Activated CD4-positive, alpha-beta memory T cell treated with anti-CD3 and anti-CD28 coated beads for 36 hours (primary cell): ENCODE data around the gene NEURL1. TPM values are rescaled to one million over a fixed set of nuclear protein-coding genes. Genes with fewer than 3 reads are reported as not detected.
"Not testable (repeated sequence)": the region's sequence is repeated elsewhere in the genome, so short reads cannot be mapped to it uniquely, and the experiment has no call there.

Experiments
- CTCF ChIA-PET: fragments of 350-600 bp; sonication (Branson Sonifier 250); formaldehyde crosslinking; loops from one replicate; lab custom pipeline; 2021; ENCODE audit warnings: antibody characterized with exemption, inconsistent platforms; lab: Charles Lee
- POLR2A ChIA-PET: fragments of 350-600 bp; sonication (Branson Sonifier 250); formaldehyde crosslinking; loops from one replicate; lab custom pipeline; 2021; ENCODE audit warnings: antibody characterized with exemption; lab: Charles Lee
- DNase-seq: peaks from one replicate; pipeline ENCODE4 v3.0.0-alpha.2; 2020
- H3K27ac Mint-ChIP-seq: one replicate; pipeline ENCODE4 v1.8.0; 2021; ENCODE audit warnings: mixed read lengths
- H3K27me3 Mint-ChIP-seq: one replicate; pipeline ENCODE4 v1.8.0; 2021; ENCODE audit warnings: mixed read lengths
- H3K36me3 Mint-ChIP-seq: one replicate; pipeline ENCODE4 v1.8.0; 2021; ENCODE audit warnings: mixed read lengths
- H3K4me1 Mint-ChIP-seq: one replicate; pipeline ENCODE4 v1.8.0; 2021; ENCODE audit warnings: low read depth, mixed read lengths
- H3K4me3 Mint-ChIP-seq: one replicate; pipeline ENCODE4 v1.8.0; 2021; ENCODE audit warnings: mild to moderate bottlenecking, mixed read lengths
- H3K9me3 Mint-ChIP-seq: one replicate; pipeline ENCODE4 v1.8.0; 2021; ENCODE audit warnings: mixed read lengths
- intact Hi-C: fragments of 100-400 bp; cut with micrococcal nuclease; formaldehyde crosslinking; loops from one replicate; pipeline ENCODE4 v1.15.1; 2023
- total RNA-seq, 2 experiments: library from RNA; stranded (reverse); gene quantifications; one replicate each; pipeline ENCODE4 v1.2.3, GENCODE V29; 2021

Gene NEURL1
- total RNA-seq, 2 experiments from 2014 or later = 1.8 to 2.4 TPM

DNA sequence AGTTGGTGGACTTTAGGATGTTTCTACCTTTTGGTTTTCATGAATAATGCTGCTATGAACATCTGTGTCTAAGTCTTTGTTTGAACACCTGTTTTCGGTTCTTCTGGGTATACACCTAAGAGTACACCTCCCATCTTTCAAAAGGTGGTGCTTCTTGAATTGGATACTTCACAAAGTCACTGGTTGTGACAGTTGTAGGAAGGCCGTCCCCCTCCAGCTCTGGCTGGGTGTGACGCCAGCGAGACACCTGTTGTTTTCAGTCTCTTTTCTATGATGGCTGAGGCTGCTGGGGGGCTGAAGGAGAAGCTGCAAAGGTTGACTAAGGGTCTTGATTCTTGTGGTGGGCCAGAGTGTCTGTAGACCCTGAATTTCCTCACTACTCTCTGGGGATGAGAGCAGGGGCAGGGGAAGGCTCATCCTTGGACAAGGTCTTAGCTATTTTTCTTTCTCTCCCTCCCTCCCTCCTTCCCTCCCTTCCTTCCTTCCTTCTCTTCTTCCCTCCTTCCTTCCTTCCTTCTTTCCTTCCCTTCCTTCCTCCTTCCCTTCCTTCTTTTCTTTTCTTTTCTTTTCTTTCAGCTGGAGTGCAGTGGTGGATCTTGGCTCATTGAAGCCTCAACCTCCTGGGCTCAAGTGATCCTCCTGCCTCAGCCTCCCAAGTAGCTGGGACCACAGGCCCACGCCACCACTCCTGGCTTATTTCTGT lies 5.6 kb downstream of the NEURL1 start:
- Mint-ChIP-seq H3K27me3 (peaks cover 48% of the 10 kb centered on the region), H3K36me3 (no peaks in the 10 kb centered on the region), H3K4me1 (peaks cover 25% of the 10 kb centered on the region), H3K27ac (no peak overlapping the region), H3K9me3 (no peaks in the 10 kb centered on the region), H3K4me3 (no peak overlapping the region)
- no peak for DNase-seq
- ChIA-PET POLR2A (no interaction called here), CTCF (no interaction called here)
- intact Hi-C loops = no loop called here

DNA sequence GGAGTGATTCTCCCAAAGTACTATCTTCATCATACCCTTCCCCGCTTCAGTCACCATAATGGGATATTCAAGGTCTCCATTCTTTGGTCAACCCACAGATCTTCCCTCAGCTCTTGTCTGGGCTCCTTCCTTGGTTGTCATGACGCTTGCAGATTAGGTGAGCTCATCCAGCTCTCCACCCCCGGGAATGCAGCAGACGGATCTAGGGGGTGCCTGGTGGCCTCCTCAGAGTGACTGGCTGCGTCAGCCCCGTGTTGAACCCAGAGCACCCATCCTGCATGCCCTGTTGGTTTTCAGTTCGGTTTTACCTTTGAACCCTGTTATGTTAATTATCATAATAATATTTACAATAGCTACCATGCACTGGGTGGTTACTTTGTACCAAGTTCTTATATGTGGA lies 6.4 kb downstream of the NEURL1 start:
- ChIA-PET POLR2A (no interaction called here), CTCF (no interaction called here)
- no peak for DNase-seq
- intact Hi-C loops = no loop called here
- Mint-ChIP-seq H3K4me1 (peaks cover 30% of the 10 kb centered on the region), H3K27me3 (peaks cover 46% of the 10 kb centered on the region), H3K4me3 (no peak overlapping the region), H3K36me3 (no peaks in the 10 kb centered on the region), H3K27ac (no peak overlapping the region), H3K9me3 (no peaks in the 10 kb centered on the region)

DNA sequence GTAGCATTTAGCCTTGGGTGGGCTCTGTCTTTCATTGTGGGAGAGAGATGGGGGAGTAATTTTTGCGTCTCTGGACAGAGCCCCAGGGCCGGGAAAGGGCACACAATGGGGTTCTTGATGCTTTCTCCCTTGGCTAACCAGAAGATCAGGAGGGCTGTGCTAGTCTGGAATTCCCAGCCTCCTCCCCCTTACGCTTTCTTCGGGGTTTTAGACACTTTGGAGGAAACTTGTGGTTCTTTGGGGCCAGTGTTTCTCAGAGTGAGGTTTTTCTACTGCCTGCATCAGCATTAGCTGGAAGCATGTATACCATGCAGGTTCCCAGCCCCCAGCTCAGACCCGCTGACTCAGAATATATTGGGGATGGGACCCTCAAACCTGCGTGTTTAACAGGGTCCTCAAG lies 7.0 kb downstream of the NEURL1 start:
- Mint-ChIP-seq H3K4me1 (peaks cover 30% of the 10 kb centered on the region), H3K27ac (no peak overlapping the region), H3K9me3 (no peaks in the 10 kb centered on the region), H3K27me3 (peaks cover 41% of the 10 kb centered on the region), H3K36me3 (no peaks in the 10 kb centered on the region), H3K4me3 (no peak overlapping the region)
- ChIA-PET POLR2A (no interaction called here), CTCF (interaction anchor here (1.8 kb wide), 1 partner anchor 14 kb away, joined by 4 read pairs; no protein-coding TSS in a partner anchor)
- intact Hi-C loops = no loop called here
- no peak for DNase-seq

DNA sequence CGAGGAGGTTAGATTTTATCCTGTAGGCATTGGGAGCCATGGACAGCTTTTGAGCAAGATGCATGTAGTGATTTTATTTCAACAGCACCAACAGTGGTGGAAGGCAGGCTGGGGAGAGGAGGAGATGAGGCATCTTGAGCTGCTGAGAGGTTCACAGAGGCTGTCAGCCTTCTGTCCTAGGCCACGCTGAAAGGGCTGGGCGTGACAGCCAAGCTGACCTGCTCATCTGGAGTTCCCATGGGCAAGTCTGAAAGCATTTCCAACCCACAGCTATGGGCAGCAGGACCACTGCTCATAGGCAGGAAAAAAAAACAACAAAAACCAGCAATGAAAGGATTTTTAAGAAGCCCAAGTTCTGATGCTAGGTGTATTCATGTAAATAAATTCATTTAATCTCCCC lies 7.7 kb downstream of the NEURL1 start:
- ChIA-PET CTCF (interaction anchor here (1.8 kb wide), 1 partner anchor 15 kb away, joined by 4 read pairs; no protein-coding TSS in a partner anchor), POLR2A (no interaction called here)
- intact Hi-C loops = no loop called here
- H3K9me3 Mint-ChIP-seq = no peaks in the 10 kb centered on the region
- no peaks in the 10 kb centered on the region for H3K36me3 Mint-ChIP-seq
- H3K27me3 Mint-ChIP-seq = peaks cover 36% of the 10 kb centered on the region
- no peak for DNase-seq
- no peak overlapping the region for H3K27ac Mint-ChIP-seq
- H3K4me1 Mint-ChIP-seq = peaks cover 30% of the 10 kb centered on the region
- H3K4me3 Mint-ChIP-seq = no peak overlapping the region

DNA sequence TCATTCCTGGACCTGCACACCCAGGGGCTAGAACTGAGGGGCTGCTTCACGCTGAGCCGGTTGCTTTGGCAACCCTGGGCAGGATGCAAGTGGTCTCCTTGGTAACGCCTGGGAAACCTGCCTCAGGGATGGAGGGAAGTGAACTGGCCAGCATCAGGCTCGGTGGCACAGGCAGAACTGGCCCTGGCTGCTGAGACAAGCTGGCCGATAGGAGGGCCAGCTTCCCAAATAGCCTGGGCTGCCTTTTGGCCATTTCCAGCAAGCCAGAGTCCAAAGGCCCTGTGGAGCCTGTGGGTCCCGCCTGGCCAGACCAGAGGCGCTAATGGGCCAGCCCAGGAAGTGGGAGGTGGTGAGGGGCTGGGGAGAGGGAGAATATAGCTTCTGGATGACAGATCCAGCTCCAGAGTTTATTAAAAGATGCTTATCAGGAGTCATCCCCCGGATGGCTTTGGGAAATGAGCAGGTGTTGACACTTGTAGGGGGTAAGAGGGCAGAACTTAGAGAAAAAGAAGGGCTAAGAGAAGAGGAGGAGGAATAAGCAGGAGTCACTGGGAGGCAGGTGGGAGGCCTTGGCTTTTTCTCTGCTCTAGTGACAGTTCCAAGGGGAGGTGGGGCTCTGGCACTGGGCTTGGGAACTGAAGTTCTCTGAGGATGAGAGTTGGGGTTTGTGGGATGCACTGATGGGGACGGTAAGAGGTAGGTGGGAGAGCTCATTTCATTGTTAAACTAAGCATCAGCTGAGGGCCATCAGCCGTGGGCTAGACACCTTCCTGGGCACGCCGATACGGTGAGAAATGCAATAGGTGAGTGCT lies 9.6 kb downstream of the NEURL1 start:
- Mint-ChIP-seq H3K27me3 (peaks cover 42% of the 10 kb centered on the region), H3K4me1 (peaks cover 30% of the 10 kb centered on the region), H3K27ac (no peak overlapping the region), H3K4me3 (no peak overlapping the region), H3K9me3 (no peaks in the 10 kb centered on the region), H3K36me3 (no peaks in the 10 kb centered on the region)
- intact Hi-C loops = no loop called here
- ChIA-PET POLR2A (no interaction called here), CTCF (interaction anchor here (0.9 kb wide), 1 partner anchor 12 kb away, joined by 4 read pairs; no protein-coding TSS in a partner anchor)
- no peak for DNase-seq

DNA sequence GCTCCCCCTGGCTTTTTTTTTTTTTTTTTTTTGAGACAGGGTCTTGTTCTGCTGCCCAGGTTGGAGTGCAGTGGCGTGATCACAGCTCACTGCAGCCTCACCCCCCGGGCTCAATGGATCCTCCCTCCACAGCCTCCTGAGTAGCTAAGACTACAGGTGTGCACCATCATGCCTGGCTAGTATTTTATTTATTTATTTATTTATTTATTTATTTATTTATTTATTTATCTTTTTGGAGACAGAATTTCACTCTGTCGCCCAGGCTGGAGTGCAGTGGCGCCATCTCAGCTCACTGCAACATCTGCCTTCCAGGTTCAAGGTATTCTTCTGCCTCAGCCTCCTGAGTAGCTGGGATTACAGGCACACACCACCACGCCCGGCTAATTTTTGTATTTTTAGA lies 10.3 kb downstream of the NEURL1 start:
- DNase-seq, H3K36me3 Mint-ChIP-seq, H3K9me3 Mint-ChIP-seq, POLR2A ChIA-PET, H3K4me3 Mint-ChIP-seq: not testable (repeated sequence)
- Mint-ChIP-seq H3K27me3 (peaks cover 41% of the 10 kb centered on the region), H3K27ac (peak overlapping the region; percentile 31), H3K4me1 (peaks cover 30% of the 10 kb centered on the region)
- intact Hi-C loops = loop anchor here (1.0 to 2.0 kb wide), 2 partner anchors 10 to 39 kb away; partner anchors contain the start of gene NEURL1
- CTCF ChIA-PET = interaction anchor here (0.6 to 2.0 kb wide), 3 partner anchors 13 to 444 kb away, joined by 3 to 8 read pairs (median 4); no protein-coding TSS in a partner anchor

DNA sequence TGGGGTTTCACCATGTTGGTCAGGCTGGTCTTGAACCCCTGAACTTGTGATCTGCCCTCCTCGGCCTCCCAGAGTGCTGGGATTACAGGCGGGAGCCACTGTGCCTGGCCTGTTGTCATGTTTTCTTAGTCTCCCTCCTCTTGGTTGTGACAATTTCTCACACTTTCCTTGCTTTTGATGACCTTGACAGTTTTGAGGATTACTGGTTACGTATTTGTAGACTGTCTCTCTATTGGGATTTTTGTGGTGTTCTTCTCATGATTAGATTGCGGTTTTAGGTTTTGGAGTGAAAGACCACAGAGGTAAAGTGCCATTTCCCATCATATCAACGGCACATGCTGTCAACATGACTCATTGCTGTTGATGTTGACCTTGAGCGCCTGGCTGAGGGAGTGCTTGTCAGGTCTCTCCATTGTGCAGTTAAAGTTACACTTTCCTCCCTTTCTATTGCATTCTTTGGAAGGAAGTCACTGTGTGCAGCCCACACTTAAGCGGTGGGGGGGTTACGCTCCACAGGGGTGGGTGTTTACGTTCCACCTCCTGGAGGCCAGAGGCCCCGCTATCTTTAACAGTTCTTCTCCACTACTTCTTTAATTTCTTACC lies 10.8 kb downstream of the NEURL1 start:
- DNase-seq = peak; percentile 69
- CTCF ChIA-PET = interaction anchor here (0.6 to 2.0 kb wide), 6 partner anchors 18 to 444 kb away, joined by 3 to 8 read pairs (median 6); no protein-coding TSS in a partner anchor
- H3K27me3 Mint-ChIP-seq = peaks cover 41% of the 10 kb centered on the region
- peak overlapping the region; percentile 17 for H3K4me3 Mint-ChIP-seq
- H3K27ac Mint-ChIP-seq = peak overlapping the region; percentile 31
- no peaks in the 10 kb centered on the region for H3K36me3 Mint-ChIP-seq
- H3K9me3 Mint-ChIP-seq = no peaks in the 10 kb centered on the region
- POLR2A ChIA-PET = interaction anchor here (0.6 kb wide), 2 partner anchors 61 to 78 kb away, joined by 3 to 4 read pairs; no protein-coding TSS in a partner anchor
- H3K4me1 Mint-ChIP-seq = peaks cover 30% of the 10 kb centered on the region
- intact Hi-C loops = loop anchor here (1.0 to 2.0 kb wide), 2 partner anchors 11 to 39 kb away; partner anchors contain the start of gene NEURL1

DNA sequence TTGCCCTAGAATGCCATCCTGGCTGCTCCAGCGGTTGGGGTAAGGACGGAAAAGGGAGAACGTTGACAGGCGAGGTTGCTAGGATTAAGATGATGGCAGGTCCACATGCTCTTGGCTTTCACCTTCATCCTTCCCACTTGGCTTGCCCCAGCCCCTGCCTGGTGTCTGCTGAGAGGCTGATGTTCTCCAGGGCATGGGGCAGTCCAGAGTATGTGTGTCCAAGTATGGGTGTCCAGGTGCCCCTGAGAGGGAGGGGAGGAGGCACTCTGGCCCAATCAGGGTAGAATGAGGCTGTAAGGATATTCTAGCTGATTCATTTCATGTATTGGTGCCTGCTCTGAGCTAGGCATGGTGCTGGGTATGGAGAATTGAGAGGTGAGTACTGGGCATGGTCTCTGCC lies 12.6 kb downstream of the NEURL1 start:
- POLR2A ChIA-PET = no interaction called here
- H3K27ac Mint-ChIP-seq = no peak overlapping the region
- no peaks in the 10 kb centered on the region for H3K36me3 Mint-ChIP-seq
- CTCF ChIA-PET = interaction anchor here (1.7 kb wide), 1 partner anchor 180 kb away, joined by 7 read pairs; no protein-coding TSS in a partner anchor
- H3K9me3 Mint-ChIP-seq = no peaks in the 10 kb centered on the region
- peaks cover 29% of the 10 kb centered on the region for H3K27me3 Mint-ChIP-seq
- H3K4me1 Mint-ChIP-seq = peaks cover 18% of the 10 kb centered on the region
- DNase-seq = no peak
- intact Hi-C loops = no loop called here
- no peak overlapping the region for H3K4me3 Mint-ChIP-seq

DNA sequence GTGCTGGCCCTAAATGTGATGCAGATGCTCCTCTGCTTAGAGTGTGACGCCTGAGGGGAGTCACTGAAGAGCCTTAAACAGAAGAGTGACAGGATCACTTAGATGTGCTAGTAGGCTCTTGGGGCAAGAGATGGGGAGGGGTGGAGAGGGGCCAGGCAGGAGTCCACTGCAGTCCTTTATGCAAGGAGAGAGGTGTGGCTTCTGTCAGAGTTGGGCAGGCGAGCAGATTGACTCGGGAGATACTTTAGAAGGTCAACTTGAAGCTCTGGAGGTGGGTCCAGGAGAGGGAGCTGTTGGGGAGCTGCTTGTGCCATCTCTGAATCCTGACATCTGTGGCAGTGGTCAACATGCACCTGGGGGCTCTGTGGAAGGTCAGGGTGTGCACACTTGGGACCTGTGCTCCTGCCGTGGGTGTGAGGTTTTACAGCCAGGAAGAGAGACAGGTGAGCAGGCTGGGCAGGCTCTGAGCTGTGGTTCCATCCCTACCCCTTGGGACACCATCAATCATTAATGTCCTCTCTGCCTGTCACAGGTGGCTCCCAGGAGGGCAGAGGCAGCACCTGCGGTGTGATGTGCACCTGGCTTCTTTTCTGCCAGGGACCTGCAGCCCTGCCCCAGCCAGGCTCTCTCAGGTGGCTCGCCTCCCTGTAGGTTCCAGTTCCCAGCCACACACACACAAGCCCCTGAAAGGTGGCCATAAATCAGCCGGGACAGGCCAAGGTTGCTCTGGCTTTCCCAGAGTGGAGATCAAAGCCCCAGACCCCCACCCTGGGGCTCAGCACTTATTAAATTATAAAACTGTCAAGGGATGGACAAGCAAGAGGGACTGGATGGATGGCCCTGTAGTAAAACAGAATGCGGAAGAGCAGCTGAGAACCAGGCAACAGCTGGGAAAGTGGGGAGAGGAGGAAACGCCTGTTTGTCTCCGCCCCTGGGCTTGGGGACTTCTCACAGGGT lies 14.0 kb downstream of the NEURL1 start:
- Mint-ChIP-seq H3K27ac (no peak overlapping the region), H3K4me3 (no peak overlapping the region), H3K27me3 (peaks cover 25% of the 10 kb centered on the region), H3K36me3 (no peaks in the 10 kb centered on the region), H3K4me1 (peaks cover 14% of the 10 kb centered on the region), H3K9me3 (no peaks in the 10 kb centered on the region)
- POLR2A ChIA-PET = no interaction called here
- no peak for DNase-seq
- intact Hi-C loops = no loop called here
- CTCF ChIA-PET = interaction anchor here (1.1 kb wide), 1 partner anchor 57 kb away, joined by 4 read pairs; no protein-coding TSS in a partner anchor

DNA sequence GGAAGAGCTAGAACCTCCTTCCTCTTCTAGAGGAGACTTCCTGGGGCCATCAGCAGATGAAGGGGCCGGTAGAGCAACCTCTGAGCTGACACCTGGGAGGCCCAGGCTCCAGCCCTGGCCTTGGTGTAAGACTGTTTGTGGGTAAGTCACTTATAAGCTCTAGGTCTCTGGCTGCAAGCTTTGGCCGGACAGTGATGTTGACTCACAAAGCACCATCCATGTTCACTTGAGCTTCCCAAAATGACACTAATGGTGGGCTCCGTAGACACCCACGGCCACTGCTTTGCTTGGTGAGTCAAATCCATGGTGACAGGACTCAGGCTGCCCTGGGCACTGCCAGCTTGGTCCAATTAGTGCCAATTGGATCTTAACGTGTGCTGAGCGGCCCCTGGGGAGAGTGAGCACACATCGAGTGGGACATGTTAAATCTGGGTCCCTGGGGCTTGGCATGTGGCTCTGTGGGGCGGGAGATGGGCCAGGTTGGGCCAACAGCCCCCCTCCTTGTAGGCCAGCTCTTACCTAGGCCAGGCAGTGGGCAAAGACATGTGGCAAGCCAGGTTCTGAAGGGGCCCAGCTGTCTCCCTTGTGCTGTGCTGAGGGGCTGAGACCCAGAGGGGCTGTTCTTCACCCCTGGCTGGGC lies 16.7 kb downstream of the NEURL1 start:
- Mint-ChIP-seq H3K27ac (no peak overlapping the region), H3K4me3 (no peak overlapping the region), H3K9me3 (no peaks in the 10 kb centered on the region), H3K36me3 (no peaks in the 10 kb centered on the region), H3K4me1 (peaks cover 1% of the 10 kb centered on the region), H3K27me3 (peaks cover 18% of the 10 kb centered on the region)
- ChIA-PET POLR2A (no interaction called here), CTCF (no interaction called here)
- intact Hi-C loops = no loop called here
- DNase-seq = no peak
